Nephron (organoid): ENCODE measurements around the gene WDR27.

Experiments
- H3K27ac Mint-ChIP-seq, 3 experiments: 2 replicates each; pipeline ENCODE4 v1.8.0; 2020; ENCODE audit warnings: mixed read lengths in 3 of 3, mild to moderate bottlenecking in 2 of 3, moderate library complexity in 1 of 3
- H3K27me3 Mint-ChIP-seq: 2 replicates; pipeline ENCODE4 v1.8.0; 2021; ENCODE audit warnings: low read depth, mild to moderate bottlenecking, moderate library complexity, mixed read lengths
- H3K36me3 Mint-ChIP-seq: 2 replicates; pipeline ENCODE4 v1.8.0; 2020; ENCODE audit warnings: low read depth, mixed read lengths
- H3K4me1 Mint-ChIP-seq: 2 replicates; pipeline ENCODE4 v1.8.0; 2020; ENCODE audit warnings: mixed read lengths
- H3K4me3 Mint-ChIP-seq, 3 experiments: 2 replicates each; pipeline ENCODE4 v1.8.0; 2020; ENCODE audit warnings: mild to moderate bottlenecking in 3 of 3, mixed read lengths in 3 of 3, moderate library complexity in 2 of 3
- H3K9me3 Mint-ChIP-seq: 2 replicates; pipeline ENCODE4 v1.8.0; 2020; ENCODE audit warnings: mixed read lengths
- TF ChIP-seq, protein P1 (sequence below), 3 experiments: fragments of 200-600 bp; sonication (generic); IDR thresholded peaks; one replicate each; pipeline ENCODE4 v1.5.0; 2021; ENCODE audit warnings: antibody characterized with exemption in 3 of 3; ENCODE audit not compliant: unreplicated experiment in 3 of 3

Gene WDR27

GRCh38 chr6:169545982-169546381 is 155.8 kb downstream of the WDR27 start:
- no peaks in the 10 kb centered on the region for H3K4me1 Mint-ChIP-seq
- TF ChIP-seq, protein P1, sequence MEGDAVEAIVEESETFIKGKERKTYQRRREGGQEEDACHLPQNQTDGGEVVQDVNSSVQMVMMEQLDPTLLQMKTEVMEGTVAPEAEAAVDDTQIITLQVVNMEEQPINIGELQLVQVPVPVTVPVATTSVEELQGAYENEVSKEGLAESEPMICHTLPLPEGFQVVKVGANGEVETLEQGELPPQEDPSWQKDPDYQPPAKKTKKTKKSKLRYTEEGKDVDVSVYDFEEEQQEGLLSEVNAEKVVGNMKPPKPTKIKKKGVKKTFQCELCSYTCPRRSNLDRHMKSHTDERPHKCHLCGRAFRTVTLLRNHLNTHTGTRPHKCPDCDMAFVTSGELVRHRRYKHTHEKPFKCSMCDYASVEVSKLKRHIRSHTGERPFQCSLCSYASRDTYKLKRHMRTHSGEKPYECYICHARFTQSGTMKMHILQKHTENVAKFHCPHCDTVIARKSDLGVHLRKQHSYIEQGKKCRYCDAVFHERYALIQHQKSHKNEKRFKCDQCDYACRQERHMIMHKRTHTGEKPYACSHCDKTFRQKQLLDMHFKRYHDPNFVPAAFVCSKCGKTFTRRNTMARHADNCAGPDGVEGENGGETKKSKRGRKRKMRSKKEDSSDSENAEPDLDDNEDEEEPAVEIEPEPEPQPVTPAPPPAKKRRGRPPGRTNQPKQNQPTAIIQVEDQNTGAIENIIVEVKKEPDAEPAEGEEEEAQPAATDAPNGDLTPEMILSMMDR (IDR thresholded peaks at IDR 0.05; ENCODE audit: unreplicated experiment in 3 of 3), result no peak
- peaks cover 22% of the 10 kb centered on the region for H3K36me3 Mint-ChIP-seq
- H3K27me3 Mint-ChIP-seq, result no peaks in the 10 kb centered on the region
- H3K27ac Mint-ChIP-seq, result no peak overlapping the region
- no peak overlapping the region for H3K4me3 Mint-ChIP-seq
- H3K9me3 Mint-ChIP-seq, result peaks cover 16% of the 10 kb centered on the region

DNA sequence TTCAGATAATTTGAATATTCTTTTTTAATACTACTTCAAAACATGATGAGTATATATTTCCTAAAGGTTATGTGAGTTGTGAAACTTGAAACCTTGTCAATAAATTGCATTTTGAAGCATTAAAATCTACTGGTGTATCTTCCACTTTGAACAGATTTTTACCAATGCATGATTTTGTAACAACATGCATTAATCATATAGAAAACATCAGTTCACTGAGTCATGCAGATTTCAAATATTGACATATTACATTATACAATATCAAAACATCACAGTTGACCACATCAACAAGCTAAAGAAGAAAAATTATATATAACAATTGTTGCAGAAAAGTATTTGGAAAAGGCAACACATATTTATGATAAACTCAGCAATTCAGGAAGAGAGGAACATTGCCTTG is 158.1 kb downstream of the WDR27 start:
- Mint-ChIP-seq H3K9me3 (peaks cover 14% of the 10 kb centered on the region), H3K27me3 (no peaks in the 10 kb centered on the region)
- TF ChIP-seq, protein P1 (IDR thresholded peaks at IDR 0.05; ENCODE audit: unreplicated experiment in 3 of 3), result no peak

GRCh38 chr6:169542491-169542890 is 159.3 kb downstream of the WDR27 start:
- H3K27ac Mint-ChIP-seq, result no peak overlapping the region
- peaks cover 19% of the 10 kb centered on the region for H3K36me3 Mint-ChIP-seq
- H3K4me1 Mint-ChIP-seq, result peaks cover 5% of the 10 kb centered on the region
- no peaks in the 10 kb centered on the region for H3K27me3 Mint-ChIP-seq
- TF ChIP-seq, protein P1 (IDR thresholded peaks at IDR 0.05; ENCODE audit: unreplicated experiment in 3 of 3), result no peak
- H3K9me3 Mint-ChIP-seq, result peaks cover 13% of the 10 kb centered on the region
- H3K4me3 Mint-ChIP-seq, result no peak overlapping the region

More for the DNA sequence above, 158.1 kb downstream of the WDR27 start:
- peaks cover 16% of the 10 kb centered on the region for H3K36me3 Mint-ChIP-seq
- H3K27ac Mint-ChIP-seq, result no peak overlapping the region
- no peak overlapping the region for H3K4me3 Mint-ChIP-seq
- H3K4me1 Mint-ChIP-seq, result peaks cover 5% of the 10 kb centered on the region

DNA sequence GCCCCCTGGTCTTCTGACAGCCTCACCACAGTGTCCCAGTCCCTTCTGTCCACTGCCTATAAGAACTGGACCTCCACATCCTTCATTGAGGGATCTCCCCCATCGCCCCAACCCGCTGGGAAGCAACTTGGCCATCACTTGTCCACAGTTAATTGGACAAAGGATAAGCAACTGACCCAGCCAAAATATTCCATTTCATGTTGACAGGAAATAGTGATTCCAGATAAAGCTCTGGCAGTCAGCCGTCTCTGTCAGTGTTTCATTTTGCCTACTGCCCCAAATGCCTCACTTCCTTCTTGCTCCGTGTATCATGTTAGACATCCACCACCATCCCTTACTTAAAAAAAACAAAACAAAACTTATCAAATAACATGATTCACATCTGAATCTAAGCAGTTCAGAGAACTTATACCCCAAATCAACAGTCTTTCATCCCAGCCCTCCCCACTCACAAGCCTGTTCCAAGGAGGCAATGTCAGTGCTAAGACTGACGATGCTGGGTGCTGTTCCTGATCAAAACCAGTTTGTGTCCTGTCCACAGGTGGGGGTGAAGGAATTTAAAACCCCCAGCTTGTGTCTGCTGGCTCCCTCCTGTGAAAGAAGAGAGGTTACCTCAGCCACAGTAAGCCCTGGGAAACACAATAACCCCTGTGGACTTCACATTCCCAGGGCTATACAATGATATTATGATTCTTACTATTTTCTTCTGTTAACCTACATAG is 162.5 kb downstream of the WDR27 start:
- H3K4me1 Mint-ChIP-seq, result peaks cover 5% of the 10 kb centered on the region

GRCh38 chr6:169536446-169537170 is 165.2 kb downstream of the WDR27 start:
- TF ChIP-seq, protein P1 (IDR thresholded peaks at IDR 0.05; ENCODE audit: unreplicated experiment in 3 of 3), result no peak
- Mint-ChIP-seq H3K4me3 (no peak overlapping the region), H3K36me3 (peaks cover 41% of the 10 kb centered on the region), H3K9me3 (peaks cover 38% of the 10 kb centered on the region), H3K27ac (no peak overlapping the region), H3K27me3 (no peaks in the 10 kb centered on the region), H3K4me1 (peaks cover 5% of the 10 kb centered on the region)

More for the DNA sequence above, 162.5 kb downstream of the WDR27 start:
- TF ChIP-seq, protein P1 (IDR thresholded peaks at IDR 0.05; ENCODE audit: unreplicated experiment in 3 of 3), result no peak
- peaks cover 27% of the 10 kb centered on the region for H3K36me3 Mint-ChIP-seq
- H3K27me3 Mint-ChIP-seq, result no peaks in the 10 kb centered on the region
- H3K9me3 Mint-ChIP-seq, result peaks cover 27% of the 10 kb centered on the region
- H3K27ac Mint-ChIP-seq, result no peak overlapping the region
- H3K4me3 Mint-ChIP-seq, result no peak overlapping the region
